HG03196 (cell line): ENCODE measurements around the gene MRPL34.

Source experiments
- ATAC-seq: cut with Tn5 transposase; IDR thresholded peaks from one replicate; pipeline ENCODE4 v1.9.1; 2021; ENCODE audit not compliant: unreplicated experiment

Gene MRPL34

GRCh38 chr19:17340302-17340870 lies 34.7 kb downstream of the MRPL34 start:
- ATAC-seq: no peak

GRCh38 chr19:17340871-17341357 lies 35.2 kb downstream of the MRPL34 start:
- ATAC-seq: no peak

- ATAC-seq: no peak
These were observed 35.7 kb downstream of the MRPL34 start for GRCh38 chr19:17341386-17341785.

GRCh38 chr19:17341845-17342244 lies 36.2 kb downstream of the MRPL34 start:
- ATAC-seq: no peak

- ATAC-seq: no peak
These were observed 40.5 kb downstream of the MRPL34 start for GRCh38 chr19:17346109-17346671.

- ATAC-seq: no peak
These were observed 41.7 kb downstream of the MRPL34 start for GRCh38 chr19:17347361-17347760.

- ATAC-seq: no peak
These were observed 42.2 kb downstream of the MRPL34 start for GRCh38 chr19:17347877-17348276.

- no peak for ATAC-seq
These were observed 43.0 kb downstream of the MRPL34 start for GRCh38 chr19:17348700-17349099.

- no peak for ATAC-seq
These were observed 46.3 kb downstream of the MRPL34 start for GRCh38 chr19:17351815-17352435.

GRCh38 chr19:17352608-17353280 lies 47.1 kb downstream of the MRPL34 start:
- no peak for ATAC-seq

GRCh38 chr19:17353386-17353785 lies 47.7 kb downstream of the MRPL34 start:
- no peak for ATAC-seq
